Measurements from ENCODE around the gene NYAP2.

NYAP2 gene

GRCh38 chr2:225558399-225559071 lies 159.0 kb downstream of the NYAP2 start:
- no peak overlapping the region for H3K4me3 ChIP-seq (ENCODE audit: low read length, poor library complexity, severe bottlenecking)
- no peaks in the 10 kb centered on the region for H3K4me1 ChIP-seq (ENCODE audit: insufficient read depth, low read length, poor library complexity, severe bottlenecking)
- H4K20me1 ChIP-seq (ENCODE audit: insufficient read depth, low read length, poor library complexity, severe bottlenecking) = no peaks in the 10 kb centered on the region
- TF ChIP-seq, protein P1, sequence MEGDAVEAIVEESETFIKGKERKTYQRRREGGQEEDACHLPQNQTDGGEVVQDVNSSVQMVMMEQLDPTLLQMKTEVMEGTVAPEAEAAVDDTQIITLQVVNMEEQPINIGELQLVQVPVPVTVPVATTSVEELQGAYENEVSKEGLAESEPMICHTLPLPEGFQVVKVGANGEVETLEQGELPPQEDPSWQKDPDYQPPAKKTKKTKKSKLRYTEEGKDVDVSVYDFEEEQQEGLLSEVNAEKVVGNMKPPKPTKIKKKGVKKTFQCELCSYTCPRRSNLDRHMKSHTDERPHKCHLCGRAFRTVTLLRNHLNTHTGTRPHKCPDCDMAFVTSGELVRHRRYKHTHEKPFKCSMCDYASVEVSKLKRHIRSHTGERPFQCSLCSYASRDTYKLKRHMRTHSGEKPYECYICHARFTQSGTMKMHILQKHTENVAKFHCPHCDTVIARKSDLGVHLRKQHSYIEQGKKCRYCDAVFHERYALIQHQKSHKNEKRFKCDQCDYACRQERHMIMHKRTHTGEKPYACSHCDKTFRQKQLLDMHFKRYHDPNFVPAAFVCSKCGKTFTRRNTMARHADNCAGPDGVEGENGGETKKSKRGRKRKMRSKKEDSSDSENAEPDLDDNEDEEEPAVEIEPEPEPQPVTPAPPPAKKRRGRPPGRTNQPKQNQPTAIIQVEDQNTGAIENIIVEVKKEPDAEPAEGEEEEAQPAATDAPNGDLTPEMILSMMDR (conservative IDR thresholded peaks at IDR 0.05; ENCODE audit: low read length) = no peak
- no peak for TF ChIP-seq EZH2phosphoT487 (IDR thresholded peaks at IDR 0.05; ENCODE audit: borderline replicate concordance)
- H3K4me2 ChIP-seq (ENCODE audit: low read depth, low read length, poor library complexity, severe bottlenecking) = no peak overlapping the region
- H3K9ac ChIP-seq (ENCODE audit: low read depth, low read length, poor library complexity, severe bottlenecking) = no peak overlapping the region
- H3K9me2 ChIP-seq (replicated peaks; ENCODE audit: low read depth, low read length) = no peaks in the 10 kb centered on the region
- no peaks in the 10 kb centered on the region for H3F3A ChIP-seq (ENCODE audit: low read depth)
- no peaks in the 10 kb centered on the region for H3K36me3 ChIP-seq (ENCODE audit: insufficient read depth, low read length)
- H2AFZ ChIP-seq (ENCODE audit: low read length) = no peak overlapping the region
- H3K79me2 ChIP-seq (ENCODE audit: insufficient read depth, low read length) = no peaks in the 10 kb centered on the region
- no peaks in the 10 kb centered on the region for H3K9me3 ChIP-seq (ENCODE audit: insufficient read depth, low read depth, low read length)
- H3K27me3 ChIP-seq (ENCODE audit: insufficient read depth, low read length, poor library complexity, severe bottlenecking) = no peaks in the 10 kb centered on the region

- no peaks in the 10 kb centered on the region for H3K79me2 ChIP-seq (ENCODE audit: insufficient read depth, low read length)
- no peaks in the 10 kb centered on the region for H3K27me3 ChIP-seq (ENCODE audit: insufficient read depth, low read length, poor library complexity, severe bottlenecking)
- H3F3A ChIP-seq (ENCODE audit: low read depth) = no peaks in the 10 kb centered on the region
- no peaks in the 10 kb centered on the region for H3K9me3 ChIP-seq (ENCODE audit: insufficient read depth, low read depth, low read length)
- no peak overlapping the region for H2AFZ ChIP-seq (ENCODE audit: low read length)
- H4K20me1 ChIP-seq (ENCODE audit: insufficient read depth, low read length, poor library complexity, severe bottlenecking) = no peaks in the 10 kb centered on the region
- no peaks in the 10 kb centered on the region for H3K4me1 ChIP-seq (ENCODE audit: insufficient read depth, low read length, poor library complexity, severe bottlenecking)
- H3K36me3 ChIP-seq (ENCODE audit: insufficient read depth, low read length) = no peaks in the 10 kb centered on the region
- no peak overlapping the region for H3K9ac ChIP-seq (ENCODE audit: low read depth, low read length, poor library complexity, severe bottlenecking)
- no peaks in the 10 kb centered on the region for H3K9me2 ChIP-seq (replicated peaks; ENCODE audit: low read depth, low read length)
- no peak overlapping the region for H3K4me3 ChIP-seq (ENCODE audit: low read length, poor library complexity, severe bottlenecking)
- TF ChIP-seq, protein P1 (conservative IDR thresholded peaks at IDR 0.05; ENCODE audit: low read length) = no peak
- TF ChIP-seq EZH2phosphoT487 (IDR thresholded peaks at IDR 0.05; ENCODE audit: borderline replicate concordance) = no peak
- no peak overlapping the region for H3K4me2 ChIP-seq (ENCODE audit: low read depth, low read length, poor library complexity, severe bottlenecking)
Observed at GRCh38 chr2:225559072-225559415, 159.5 kb downstream of the NYAP2 start.

DNA sequence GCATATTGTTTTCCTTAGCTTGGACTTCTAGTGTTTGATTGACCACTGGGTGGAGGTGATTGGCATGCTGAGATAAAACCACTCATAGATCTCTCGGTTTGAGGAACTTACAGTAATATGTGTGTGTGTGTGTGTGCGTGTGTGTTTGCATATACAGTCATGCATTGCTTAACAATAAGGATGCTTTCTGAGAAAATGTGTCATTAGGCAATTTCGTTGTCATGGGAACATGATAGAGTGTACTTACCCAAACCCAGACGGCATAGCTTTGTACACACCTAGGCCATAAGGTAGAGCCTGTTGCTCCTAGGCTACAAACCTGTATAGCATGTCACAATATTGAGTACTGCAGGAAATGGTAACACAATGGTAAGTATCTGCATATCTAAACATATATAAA lies 167.3 kb downstream of the NYAP2 start:
- no peak for TF ChIP-seq EZH2phosphoT487 (IDR thresholded peaks at IDR 0.05; ENCODE audit: borderline replicate concordance)
- TF ChIP-seq, protein P1 (conservative IDR thresholded peaks at IDR 0.05; ENCODE audit: low read length) = no peak
- H4K20me1 ChIP-seq (ENCODE audit: insufficient read depth, low read length, poor library complexity, severe bottlenecking) = no peaks in the 10 kb centered on the region
- no peaks in the 10 kb centered on the region for H3K36me3 ChIP-seq (ENCODE audit: insufficient read depth, low read length)
- H3K9me3 ChIP-seq (ENCODE audit: insufficient read depth, low read depth, low read length) = no peaks in the 10 kb centered on the region
- H2AFZ ChIP-seq (ENCODE audit: low read length) = no peak overlapping the region
- H3K79me2 ChIP-seq (ENCODE audit: insufficient read depth, low read length) = no peaks in the 10 kb centered on the region
- H3K9me2 ChIP-seq (replicated peaks; ENCODE audit: low read depth, low read length) = no peaks in the 10 kb centered on the region
- no peak overlapping the region for H3K4me2 ChIP-seq (ENCODE audit: low read depth, low read length, poor library complexity, severe bottlenecking)
- no peaks in the 10 kb centered on the region for H3K4me1 ChIP-seq (ENCODE audit: insufficient read depth, low read length, poor library complexity, severe bottlenecking)
- no peaks in the 10 kb centered on the region for H3K27me3 ChIP-seq (ENCODE audit: insufficient read depth, low read length, poor library complexity, severe bottlenecking)
- no peak overlapping the region for H3K9ac ChIP-seq (ENCODE audit: low read depth, low read length, poor library complexity, severe bottlenecking)
- H3K4me3 ChIP-seq (ENCODE audit: low read length, poor library complexity, severe bottlenecking) = no peak overlapping the region
- no peaks in the 10 kb centered on the region for H3F3A ChIP-seq (ENCODE audit: low read depth)
